Activated CD4-positive, alpha-beta T cell treated with anti-CD3 and anti-CD28 coated beads for 24 hours (primary cell): Measurements from ENCODE around the gene MNT.

Experiments used
- DNase-seq, 2 donors: peaks; one replicate each; pipeline ENCODE4 v3.0.0-alpha.2; 2020; ENCODE audit warnings: low read depth in 2 of 2

The MNT gene

DNA sequence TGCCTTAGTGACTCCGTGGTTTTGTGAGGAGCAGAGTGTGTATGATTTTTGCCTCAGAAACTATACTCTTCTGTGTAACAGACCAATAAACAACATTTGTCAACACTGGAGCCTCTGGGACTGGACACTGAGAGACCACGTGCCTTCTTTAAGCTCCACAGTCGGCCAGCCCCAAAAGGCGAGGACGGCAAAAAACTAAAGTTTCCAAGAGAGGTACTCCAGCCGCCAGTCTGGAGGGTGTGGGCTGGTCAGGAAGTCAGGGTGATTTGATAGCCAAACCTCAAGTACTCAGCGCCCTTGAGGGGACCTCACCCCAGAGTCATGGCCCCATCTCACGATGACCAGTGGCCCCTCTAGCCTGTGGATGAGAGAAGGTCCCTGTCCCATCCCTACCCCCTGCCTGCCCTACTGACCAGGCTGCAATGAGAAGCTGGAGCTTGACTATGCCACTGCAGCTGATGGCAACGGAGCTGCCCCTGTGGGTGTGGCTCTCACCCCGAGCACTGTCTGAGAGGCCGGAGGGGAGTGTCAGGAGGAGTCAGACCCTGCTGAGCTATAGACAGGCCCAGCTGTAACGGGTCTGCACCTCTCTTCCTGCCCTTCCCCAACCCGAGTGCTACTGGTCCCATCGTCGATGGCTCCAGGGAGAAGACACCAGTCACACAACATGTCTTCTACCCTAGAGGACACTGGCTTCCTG, 19.8 kb downstream of the MNT start:
- DNase-seq = no peak

DNA sequence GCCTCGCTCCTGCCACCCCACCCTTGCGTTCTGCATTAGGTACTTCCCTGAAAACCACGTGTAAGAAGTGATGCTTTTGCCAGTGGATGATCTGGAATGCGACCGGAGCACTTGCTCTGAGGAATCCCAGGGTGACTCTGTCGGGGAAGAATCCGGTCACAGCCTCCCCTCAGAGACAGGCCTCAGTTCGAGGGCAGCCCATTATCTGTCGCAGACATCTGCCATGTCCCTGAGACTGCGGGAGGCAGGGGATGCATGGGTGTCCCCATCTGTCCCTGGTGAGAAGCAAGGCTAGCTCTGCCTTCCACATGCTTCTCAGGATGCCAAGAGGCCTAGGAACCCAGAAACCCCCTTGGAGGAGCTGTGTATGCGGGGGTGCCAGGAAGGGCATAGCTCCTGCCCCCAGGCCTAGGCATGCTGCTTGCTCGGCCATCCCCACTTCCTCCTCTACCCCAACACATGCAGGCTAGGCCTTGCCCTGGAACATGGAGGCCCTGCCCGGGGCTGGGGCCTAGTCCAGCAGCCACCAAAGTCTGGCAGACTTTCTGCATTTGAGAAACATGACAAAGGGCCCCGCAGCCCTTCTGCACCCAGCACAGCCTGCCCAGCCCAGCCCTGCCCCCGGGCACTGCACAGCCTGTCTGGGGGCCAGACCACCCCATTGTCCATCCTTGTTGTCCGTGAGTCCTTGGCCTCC, 20.5 kb downstream of the MNT start:
- no peak for DNase-seq

DNA sequence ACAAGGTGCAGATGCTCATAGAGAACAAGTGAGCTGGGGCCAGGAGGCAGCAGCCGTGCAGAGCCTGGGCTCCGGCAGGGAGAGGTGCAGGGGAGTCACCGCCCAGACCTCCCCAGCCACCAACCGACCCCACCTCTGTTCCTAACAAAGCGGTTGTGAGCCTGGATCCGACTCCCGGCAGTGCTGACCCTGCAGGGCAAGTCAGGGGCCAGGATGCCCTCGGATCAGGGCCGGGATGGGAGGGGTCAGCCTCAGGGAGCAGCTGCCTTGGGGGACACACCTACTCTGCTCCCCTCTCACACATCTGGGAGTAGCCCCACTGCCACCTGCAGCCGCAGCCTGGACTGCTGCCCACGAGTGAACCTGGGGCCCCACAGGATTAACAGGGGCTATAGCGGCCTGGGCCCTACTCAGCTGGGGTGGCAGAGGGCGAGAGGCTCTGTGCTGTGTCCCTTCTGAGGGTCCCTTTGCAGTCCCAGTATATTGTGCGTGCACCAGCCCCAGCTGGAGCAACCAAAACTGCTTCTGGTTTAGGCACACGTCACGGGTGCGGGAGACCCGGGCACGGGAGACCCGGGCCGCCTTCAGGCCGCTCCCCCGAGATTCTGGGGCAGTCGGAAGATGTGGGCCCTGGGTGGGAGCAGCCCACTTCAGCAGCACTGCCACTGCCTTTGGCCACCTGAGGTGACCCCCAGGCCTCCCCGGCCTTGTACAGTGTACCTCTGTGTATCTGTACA, 21.2 kb downstream of the MNT start:
- no peak for DNase-seq

DNA sequence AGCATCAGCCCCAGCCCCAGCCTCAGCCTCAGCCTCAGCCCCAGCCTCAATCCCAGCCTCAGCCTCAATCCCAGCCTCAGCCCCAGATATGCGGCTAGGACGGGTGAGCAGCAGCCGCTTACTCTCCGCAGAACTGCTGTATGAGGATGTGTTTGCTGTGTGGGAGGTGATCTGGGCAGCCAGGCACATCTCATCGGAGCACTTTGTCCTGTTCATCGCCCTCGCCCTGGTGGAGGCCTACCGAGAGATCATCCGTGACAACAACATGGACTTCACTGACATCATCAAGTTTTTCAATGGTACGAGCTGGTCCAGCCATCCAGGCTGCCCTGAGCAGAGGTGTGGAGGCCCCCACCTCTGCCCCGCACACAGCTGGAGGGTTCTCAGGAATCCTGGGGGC, 22.0 kb downstream of the MNT start:
- DNase-seq = no peak

DNA sequence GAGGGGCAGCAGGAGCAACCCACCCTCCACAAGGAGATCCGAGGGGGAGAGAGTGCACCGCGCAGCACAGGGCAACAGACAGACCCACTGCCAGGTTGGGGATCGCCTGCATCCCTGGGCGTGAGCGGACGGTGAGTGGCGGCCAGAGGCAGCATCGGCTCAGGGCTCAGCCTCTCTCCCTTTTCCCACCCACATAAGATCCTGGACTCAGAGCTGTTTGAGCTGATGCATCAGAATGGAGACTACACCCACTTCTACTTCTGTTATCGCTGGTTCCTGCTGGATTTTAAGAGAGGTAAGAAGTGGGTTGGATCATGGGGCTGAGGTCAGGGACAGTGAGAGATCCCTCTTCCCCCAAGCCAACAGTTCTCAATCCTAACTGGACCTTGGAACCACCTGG, 23.2 kb downstream of the MNT start:
- no peak for DNase-seq

DNA sequence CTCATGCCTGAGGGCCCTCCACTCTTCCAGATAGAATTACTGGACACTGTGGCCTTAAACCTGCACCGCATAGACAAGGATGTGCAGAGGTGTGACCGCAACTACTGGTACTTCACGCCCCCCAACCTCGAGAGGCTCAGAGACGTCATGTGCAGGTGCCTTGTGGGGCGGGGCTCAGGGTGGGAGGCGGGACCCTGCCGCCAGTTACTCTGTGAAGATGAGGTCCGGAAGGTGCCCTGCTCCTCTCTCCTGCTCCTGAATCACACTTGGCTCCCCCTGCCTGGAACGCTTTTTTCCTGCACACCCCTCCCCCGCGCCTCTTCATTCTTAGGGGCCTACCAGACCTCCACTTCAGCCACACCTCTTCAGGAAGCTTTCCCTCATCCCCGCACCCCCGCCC, 24.8 kb downstream of the MNT start:
- no peak for DNase-seq

DNA sequence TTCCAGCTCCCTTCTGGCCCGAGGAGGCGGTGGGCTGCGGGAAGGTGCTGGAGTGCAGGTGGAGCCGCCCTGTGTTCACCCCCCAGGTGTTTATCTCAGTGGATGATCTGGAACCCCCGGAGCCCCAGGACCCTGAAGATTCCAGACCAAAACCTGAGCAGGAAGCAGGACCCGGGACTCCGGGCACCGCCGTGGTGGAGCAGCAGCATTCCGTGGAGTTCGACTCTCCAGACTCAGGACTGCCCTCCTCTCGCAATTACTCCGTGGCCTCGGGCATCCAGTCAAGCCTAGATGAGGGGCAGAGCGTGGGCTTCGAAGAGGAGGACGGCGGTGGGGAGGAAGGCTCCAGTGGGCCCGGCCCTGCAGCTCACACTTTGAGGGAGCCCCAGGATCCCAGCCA, 25.5 kb downstream of the MNT start:
- DNase-seq = no peak

DNA sequence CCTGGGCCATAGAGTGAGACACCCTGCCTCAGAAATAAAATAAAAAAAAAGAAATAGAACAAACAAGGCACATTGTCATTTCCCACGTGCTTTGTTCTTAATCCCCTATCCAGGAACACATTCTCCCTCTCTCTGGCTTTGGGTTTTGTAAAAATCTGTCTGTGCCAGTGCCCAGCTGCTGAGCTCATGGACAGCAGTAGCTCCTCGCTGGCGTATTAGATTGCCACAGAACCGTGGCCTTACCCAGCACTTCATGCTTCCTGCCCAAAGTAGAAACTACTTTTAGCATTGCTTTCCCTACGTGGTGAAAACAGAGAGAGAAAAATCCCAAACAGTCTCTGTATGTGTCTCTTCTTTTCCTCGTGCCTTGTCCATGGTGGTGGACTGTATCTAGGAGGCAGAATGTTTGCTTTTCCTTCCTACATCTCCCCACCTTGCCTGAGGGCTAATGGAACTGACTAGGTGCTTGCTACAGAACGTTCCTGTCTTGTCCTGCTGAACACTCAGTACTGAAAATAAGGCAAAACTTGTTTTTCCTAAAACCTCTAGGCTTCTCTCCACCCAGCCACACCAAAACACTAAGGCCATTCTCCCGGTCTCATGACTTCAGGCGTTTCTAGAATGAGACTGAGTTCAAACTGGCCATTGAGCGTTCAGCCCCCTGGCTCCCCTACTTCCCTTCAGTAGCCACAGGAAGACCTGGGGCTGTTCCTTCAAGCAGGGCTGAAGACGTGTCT, 26.1 kb downstream of the MNT start:
- DNase-seq = no peak

DNA sequence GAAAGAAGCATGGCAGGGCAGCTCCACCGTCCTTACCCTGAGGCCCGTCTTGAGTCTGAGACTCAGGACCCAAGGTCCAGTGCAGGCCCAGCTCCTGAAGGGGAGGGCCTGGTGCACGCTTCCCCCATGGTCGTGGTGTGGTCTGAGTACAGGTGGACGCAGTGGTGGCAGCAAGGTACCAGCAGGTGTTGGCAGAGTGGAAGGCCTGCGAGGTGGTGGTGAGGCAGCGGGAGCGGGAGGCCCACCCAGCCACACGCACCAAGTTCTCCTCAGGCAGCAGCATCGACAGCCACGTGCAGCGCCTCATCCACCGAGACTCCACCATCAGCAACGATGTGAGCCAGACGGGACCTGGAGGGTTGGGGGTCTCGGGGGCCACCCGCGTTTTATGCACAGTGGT, 27.7 kb downstream of the MNT start:
- DNase-seq = no peak

DNA sequence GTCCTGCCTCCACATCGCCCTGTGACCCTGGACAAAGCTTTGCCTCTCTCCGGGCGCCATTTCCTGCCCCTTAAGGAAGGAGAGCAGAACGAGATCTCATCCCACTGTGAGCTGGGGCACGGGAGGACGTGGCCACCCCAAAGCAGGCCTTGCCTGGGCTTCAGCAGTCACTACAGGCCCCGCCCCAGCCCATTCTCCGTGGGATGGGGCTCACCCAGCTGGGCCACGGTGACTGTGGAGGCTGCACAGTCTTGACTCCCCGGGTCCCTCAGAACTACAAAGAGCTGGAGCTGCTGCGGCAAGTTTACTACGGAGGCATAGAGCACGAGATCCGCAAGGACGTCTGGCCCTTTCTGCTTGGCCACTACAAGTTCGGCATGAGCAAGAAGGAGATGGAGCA, 28.2 kb downstream of the MNT start:
- no peak for DNase-seq

DNA sequence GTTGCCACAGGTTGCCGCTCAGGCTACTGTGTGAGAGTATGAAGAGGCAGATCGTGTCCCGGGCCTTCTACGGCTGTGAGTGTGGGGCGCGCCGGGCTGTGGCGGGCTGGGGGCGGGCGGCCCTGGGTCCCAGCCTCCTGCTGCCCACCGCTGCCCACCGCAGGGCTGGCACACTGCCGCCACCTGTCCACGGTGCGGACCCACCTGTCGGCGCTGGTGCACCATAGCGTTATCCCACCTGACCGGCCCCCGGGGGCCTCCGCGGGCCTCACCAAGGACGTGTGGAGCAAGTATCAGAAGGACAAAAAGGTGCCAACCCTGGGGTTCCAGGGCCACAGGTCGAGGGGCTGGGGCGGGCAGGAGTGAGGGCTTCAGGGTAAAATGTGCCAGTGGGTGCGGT, 28.7 kb downstream of the MNT start:
- DNase-seq = no peak

DNA sequence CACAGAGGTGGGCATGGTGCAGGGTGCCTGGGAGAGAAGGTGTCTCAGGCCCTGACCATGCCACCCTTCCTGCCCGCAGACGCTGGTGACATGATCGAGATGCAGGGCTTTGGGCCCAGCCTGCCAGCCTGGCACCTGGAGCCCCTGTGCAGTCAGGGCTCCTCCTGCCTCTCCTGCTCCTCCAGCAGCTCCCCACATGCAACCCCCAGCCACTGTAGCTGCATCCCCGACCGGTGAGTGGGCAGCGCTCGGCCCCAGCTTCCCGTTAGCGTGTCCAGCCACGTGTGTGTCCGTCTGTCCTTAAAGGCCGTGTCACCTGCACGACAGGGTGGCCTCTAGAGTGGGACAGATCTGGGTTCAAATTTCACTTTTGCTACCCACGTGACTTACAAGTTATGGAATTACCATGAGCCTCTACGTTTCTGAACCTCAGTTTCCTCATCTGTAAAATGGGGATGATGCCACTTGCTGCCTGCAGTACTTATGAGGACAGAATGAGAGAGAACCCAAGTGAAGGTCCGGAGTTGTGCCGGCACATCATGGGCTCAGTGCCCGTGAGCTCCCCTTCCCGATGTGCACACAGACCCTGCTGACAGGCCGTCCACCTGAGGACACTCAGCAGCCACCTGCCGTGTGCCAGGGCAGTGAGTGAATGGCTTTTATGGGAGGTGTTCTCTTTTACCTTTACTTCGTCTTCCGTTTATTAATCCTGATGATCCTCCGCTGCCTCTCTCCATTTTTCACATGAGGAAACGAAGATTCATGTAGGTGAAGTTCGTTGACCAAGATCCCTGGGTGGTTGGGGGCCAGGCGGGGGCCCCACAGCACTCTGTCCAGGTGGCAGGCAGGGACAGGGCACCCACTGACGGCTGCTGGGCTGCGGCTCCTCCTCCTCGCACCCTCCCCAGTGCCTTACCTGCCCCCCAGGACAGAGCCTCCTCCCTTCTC, 29.4 kb downstream of the MNT start:
- DNase-seq = no peak

DNA sequence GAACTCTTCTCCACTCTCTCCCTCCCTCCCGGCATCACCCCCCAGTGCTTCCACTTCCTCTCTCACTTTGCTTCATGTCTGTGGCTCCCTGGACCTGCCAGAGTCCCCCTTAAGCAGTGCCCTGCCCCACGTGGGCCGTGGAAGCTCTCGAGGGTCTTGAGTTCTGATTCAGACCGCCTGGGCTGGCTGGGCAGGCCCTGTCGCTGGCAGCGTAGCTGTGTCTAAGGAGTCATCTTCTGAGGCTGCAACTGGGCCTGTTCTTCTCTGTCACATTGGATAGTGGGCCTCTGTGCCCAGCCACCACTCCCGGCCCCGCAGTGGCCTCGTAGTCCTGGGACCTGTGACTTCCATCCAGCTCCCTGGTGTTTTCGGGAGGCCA, 30.7 kb downstream of the MNT start:
- no peak for DNase-seq

DNA sequence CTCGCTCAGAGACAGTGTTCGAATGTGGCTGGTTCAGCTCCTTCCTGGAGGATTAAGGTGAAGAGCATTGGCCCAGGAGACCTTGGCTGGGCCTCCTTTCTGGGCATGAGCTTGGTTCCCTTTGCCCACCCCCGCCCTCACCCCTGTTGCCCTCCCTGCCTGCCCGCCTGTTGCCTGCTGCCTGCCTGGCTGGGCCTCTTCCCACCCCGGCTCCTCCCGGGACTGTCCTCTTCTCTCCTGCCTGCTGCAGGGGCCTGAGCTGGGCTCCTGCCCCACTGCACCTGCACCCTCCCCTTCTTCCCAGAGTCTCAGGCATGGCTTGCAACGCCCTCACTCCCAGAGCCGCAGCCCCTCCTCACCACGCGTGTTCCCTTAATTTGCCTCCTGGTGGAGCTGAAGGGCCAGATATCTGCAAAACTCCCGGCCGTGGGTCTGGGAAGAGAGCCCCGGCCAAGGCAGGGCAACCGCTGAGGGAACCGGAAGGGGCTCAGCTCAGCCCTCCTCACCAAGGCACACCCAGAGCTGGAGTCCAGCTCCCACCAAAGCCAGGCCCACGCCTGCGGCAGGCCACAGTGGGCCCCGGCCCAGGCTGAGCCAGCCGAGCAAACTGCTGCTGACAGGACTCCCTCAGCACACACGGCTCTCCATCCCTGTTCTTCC, 31.2 kb downstream of the MNT start:
- no peak for DNase-seq

DNA sequence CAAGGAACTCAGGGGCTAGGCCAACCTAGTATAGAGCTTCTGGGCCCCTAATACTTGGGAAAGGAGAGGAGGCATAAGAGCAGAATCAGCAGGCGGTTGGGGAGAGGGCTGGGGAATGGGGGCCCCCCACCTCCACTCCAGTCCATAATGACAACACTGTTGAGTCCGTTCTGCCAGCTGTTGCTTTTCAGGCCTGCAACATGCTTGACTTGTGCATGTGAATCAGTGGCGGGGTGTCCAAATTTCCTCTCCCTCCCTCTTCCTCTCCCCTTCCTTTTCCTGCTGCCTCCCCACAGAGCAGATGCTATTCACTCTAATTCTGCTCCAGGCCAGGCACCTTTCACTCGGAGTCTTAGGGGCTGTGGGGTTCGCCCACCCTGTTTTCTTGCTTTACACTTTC, 31.8 kb downstream of the MNT start:
- no peak for DNase-seq

DNA sequence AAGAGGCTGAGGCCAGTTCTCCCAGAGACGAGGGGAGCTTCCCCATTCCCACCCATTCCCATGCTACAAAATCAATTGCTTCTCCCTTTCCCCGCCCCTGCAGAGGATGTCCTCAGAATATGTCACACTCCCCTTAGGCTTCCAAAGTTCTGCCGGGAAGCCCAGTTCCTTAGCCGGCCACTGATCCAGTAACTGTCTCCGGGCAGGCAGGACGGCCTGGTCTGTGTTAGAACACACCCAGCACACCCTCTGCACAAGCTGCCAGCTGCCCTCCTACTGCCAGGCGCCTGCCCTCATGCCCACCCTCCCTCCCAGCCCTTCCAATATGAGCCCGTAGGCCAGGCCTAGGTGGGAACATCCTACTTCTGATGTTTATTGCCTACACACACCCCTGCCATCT, 32.5 kb downstream of the MNT start:
- no peak for DNase-seq

DNA sequence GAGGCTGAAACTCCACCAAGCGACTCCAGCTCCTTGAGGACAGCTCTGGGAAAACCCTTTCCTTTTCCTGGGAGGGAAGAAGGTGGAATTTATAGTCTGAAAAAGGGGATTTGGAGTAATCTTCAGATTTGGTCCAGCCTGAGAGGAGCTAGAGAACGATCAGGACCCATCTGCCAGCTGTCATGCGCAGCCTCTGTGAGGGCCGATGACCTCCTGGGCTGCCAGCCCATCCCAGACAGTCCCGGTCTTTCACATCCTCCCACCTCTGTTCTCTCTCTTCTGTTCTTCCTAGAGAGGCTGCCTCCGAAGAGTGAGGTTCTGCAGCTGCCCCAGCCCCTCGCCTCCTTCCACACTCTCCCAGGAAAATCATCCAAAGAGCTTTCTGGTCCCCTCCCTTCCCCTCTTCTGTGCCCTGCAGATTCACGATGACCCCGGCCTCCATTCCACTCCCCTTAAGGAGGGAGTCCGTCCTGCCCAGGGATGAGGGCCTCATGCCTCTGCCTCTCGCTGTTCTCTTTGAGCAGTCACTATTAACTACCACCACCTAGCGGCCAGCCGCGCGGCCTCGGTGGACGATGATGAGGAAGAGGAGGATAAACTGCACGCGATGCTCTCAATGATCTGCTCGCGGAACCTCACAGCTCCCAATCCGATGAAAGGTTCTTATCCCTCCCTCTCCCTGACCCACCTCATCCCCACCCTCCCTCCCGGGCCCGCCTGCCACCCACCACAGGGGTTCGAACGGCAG, 33.9 kb downstream of the MNT start:
- DNase-seq = no peak

DNA sequence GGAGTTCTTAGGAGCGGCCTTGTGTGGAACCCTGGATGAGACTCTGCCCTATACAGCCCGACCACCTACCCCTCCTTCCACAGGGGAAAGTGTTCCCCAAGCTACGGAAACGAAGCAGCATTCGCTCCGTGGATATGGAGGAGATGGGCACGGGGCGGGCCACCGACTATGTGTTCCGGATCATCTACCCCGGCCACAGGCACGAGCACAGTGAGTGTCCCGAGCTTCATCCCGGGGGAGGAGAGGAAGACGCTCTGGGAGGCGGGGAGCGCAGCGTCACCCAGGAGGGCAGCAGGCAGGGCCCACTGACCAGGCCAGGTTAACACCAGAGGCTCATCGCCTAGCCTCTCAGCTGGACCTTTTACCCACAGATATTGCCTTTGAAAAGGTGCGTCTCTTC, 35.7 kb downstream of the MNT start:
- DNase-seq = no peak

DNA sequence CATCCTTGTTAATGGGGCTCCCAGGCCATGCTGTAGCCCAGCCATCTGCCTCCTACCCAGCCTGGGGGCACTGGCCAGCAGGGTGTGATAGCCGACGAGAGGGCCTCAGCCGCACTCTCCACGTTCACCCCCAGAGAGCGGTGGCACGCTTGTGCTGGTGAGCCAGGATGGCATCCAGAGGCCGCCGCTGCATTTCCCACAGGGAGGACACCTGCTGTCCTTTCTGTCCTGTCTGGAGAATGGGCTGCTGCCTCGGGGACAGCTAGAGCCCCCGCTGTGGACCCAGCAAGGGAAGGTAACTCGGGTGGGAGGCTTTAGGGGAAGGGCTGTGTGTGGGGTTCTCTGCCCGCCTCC, 36.1 kb downstream of the MNT start:
- DNase-seq = no peak
